Measurements from ENCODE around the gene NOS1. TPM values are rescaled to one million over a fixed set of nuclear protein-coding genes. Genes with fewer than 3 reads are reported as not detected.
A peak's percentile ranks its signal among the peaks of the same experiment; 100 is the strongest.
"Not testable (repeated sequence)": the region's sequence is repeated elsewhere in the genome, so short reads cannot be mapped to it uniquely, and the experiment has no call there.

NOS1 gene
- total RNA-seq, 1 donor from 2014 or later: not detected

DNA sequence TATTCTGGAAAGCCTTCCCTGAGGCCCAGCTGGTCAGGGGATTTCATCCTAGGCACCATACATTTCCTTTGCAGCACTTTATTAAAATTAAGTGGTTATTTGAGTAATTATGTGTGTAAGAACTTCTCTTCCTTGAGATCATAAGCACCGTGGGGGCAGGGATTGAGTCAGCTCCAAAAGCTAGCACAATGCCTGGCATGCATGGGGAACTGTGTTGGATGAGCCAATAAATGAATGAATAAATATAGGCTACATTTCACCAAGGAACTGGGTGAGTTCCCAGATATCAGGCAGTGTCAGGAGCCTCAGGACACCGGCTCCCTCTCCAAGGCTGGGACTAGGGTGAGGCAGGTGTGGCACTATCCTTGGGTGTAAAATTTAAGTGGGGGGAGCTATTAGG lies 88.3 kb downstream of the NOS1 start:
- DNase-seq (ENCODE audit: low read depth in 2 of 2): no peak

- DNase-seq (ENCODE audit: low read depth in 2 of 2): no peak
Measured at GRCh38 chr12:117272690-117273089, 88.7 kb downstream of the NOS1 start.

- DNase-seq (ENCODE audit: low read depth in 2 of 2): no peak
Measured at GRCh38 chr12:117262749-117263148, 98.7 kb downstream of the NOS1 start.

DNA sequence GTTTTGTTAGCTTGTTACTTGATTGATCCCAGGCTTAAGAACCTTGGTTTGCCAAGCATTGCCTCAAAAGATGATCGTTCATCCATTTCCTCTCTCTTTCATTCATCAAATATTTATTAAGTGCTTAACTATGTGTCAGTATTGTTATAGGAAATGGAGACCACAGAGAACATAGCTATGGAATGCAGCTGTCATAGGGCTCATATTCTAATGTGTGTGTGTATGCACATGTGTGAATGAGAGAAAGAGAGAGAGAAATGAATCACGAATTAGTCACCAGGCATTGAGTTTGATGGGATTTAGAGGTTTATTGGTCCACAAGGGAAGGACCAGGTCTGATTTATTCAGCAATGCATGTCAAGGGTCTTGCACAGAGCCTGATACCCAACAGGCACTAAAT lies 100.2 kb downstream of the NOS1 start:
- DNase-seq (ENCODE audit: low read depth in 2 of 2): peak in 1 of 2 donors; percentile 34

- no peak for DNase-seq (ENCODE audit: low read depth in 2 of 2)
Measured at GRCh38 chr12:117255386-117255785, 106.0 kb downstream of the NOS1 start.

GRCh38 chr12:117243488-117243887 lies 117.9 kb downstream of the NOS1 start:
- no peak for DNase-seq (ENCODE audit: low read depth in 2 of 2)

DNA sequence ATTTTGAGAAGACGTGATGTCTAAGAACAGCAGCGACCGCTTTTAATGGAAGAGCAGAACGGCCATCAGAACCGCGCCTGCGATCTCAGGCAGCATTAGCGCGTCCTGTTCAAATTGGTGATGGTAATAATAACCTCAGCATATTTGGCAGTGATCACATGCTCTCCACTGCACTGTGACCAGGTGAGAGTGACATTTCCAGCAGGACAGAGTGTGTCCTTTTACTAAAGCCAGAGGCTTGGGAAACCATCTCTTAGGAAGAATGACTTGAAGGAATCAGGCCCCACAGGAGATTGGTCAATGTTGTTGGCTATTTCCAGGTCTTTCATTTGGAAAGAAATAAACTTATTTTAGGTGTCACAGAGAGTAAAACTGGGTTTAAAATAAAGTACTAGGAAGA lies 119.7 kb downstream of the NOS1 start:
- DNase-seq (ENCODE audit: low read depth in 2 of 2): no peak

DNA sequence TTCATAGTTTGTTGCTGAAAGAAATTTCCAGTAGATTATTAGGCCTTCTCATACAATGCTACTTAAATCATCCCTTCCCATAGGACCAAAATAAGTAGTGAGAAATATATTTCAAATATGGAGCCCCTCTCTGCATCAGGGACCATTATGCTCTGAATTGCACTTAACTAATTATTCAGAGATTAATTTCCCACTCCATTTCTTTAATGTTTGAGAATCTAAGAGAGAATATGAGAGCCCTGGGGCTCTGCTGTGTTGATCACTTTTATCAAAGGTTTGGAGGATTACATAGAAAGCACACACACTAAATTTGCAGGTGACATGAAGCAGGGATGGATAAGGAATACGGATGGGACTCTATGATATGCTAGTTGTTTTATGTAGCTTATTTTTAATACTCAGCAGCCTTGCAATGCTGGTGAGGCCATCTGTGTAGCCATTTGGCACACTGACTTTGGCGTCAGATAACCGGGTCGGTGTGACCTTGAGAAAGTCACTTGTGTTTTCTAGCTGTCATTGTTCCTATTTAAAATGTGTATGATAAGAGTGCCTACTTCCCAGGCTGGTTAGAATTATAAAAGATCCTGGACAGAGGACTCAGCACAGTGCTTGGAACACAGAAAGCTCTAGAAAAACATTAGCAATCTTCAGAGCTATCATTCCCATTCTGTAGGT lies 121.2 kb downstream of the NOS1 start:
- DNase-seq (ENCODE audit: low read depth in 2 of 2): no peak

GRCh38 chr12:117236456-117237001 lies 124.9 kb downstream of the NOS1 start:
- DNase-seq (ENCODE audit: low read depth in 2 of 2): peak; percentile 75 to 81

DNA sequence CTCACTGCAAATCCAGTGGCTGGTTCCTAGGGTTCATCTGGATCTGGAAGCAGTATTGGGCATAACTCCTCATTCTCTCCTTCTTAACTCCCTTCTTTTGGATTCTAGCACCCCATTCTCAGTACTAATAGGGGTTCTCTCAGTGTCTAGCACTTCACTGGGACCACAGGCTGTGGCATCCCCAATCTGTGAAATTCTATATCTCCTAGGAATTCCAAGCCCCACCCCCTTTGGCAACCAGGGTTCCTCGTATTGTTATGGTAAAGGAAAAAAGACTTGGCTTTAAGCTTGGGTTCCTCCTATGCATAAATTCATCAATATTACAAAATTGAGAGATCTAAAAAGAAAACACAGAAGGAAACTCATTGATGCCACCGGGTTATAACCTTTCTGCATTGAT lies 126.2 kb downstream of the NOS1 start:
- DNase-seq (ENCODE audit: low read depth in 2 of 2): no peak

- DNase-seq (ENCODE audit: low read depth in 2 of 2): no peak
Measured at GRCh38 chr12:117234441-117234840, 127.0 kb downstream of the NOS1 start.

- no peak for DNase-seq (ENCODE audit: low read depth in 2 of 2)
Measured at GRCh38 chr12:117231750-117232149, 129.7 kb downstream of the NOS1 start.

DNA sequence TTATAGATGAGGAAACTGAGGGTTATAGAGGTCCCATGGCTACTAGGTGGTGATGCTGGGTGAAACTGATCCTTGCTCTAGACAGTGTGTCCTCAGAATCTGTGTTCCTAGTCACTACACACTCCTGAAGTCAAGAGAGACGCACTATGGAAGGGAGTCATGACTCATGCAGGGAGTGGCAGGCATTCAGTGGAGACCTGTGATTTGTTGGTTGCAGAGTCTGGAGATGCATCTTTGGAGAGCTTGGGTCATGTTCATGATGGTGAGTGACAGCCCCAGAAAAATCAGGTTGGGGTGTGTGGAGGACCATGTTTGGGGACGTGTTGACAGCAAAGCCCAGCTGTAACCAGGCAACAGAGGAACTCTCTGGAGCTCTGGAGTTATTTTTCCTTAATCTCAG lies 133.2 kb downstream of the NOS1 start:
- no peak for DNase-seq (ENCODE audit: low read depth in 2 of 2)

GRCh38 chr12:117227000-117227653 lies 134.3 kb downstream of the NOS1 start:
- no peak for DNase-seq (ENCODE audit: low read depth in 2 of 2)

DNA sequence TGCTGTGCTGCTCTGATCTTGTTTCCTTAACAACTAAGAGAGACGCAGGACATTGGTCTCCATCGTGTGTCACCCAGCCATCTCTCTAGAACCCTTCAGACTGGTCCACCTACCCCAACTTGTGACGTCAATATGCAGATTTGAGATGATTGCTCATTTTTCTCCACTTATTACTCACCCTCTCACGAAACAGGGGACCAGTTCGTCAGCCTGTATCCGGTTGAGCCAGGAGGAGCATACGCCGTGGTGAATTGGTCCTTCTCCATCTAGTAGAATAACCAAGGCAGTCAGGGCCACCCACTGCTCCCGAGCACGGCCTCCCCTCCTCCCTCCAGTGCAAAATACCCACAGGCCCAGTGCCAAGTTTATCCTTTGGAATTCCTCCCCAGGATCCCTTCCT lies 134.9 kb downstream of the NOS1 start:
- DNase-seq (ENCODE audit: low read depth in 2 of 2): no peak

DNA sequence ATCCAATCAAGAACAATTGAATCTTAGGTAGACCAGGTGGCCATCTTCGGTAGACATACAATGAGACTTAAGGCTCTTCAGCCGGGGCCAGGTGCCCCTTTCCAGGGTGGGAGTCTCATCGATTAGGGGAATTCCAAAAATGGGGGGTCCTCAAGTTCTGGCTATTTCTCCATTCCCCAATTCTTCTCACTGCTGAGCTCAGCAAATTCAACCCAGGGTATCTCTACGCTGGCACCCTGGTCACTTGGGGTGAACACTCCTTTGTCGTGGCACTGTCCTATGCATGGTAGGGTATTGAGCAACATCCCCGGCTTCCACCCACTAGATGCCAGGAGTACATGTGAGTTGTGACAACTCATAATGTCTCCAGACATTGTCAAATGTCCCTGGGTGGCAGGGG lies 136.2 kb downstream of the NOS1 start:
- no peak for DNase-seq (ENCODE audit: low read depth in 2 of 2)

DNA sequence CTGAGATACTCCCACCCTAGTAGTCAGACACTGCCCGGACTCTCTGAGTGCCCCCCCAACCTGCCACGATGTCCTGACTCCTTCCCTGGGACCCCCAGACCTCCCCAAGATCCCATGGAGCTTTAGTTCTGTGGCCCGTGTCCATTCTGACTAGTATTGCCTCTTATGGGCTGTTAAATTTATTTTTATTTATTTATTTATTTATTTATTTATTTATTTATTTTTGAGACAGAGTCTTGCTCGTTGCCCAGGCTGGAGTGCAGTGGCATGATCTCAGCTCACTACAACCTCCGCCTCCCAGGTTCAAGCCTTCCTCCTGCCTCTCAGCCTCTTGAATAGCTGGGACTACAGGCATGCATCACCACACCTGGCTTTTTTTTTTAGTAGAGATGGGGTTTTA lies 140.5 kb downstream of the NOS1 start:
- DNase-seq (ENCODE audit: low read depth in 2 of 2): not testable (repeated sequence)

DNA sequence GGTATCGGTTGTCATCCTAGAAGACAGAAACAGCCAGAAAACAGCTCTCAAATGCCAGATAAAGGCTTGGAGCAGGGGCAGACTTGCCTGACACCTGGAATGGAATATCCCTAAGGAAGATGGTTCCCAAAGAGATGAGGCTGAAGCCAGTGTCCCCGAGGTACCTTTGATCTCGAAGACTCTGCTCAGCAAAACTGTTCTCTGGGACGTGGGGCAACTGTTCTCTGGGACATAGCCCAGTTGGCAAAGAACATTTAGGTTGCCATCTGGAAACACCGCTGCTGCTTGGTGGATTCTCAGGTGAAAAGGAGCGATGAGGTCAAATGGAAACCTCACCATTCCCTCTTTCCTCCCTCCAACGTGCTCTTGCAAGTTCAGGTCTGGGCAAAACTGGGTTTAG lies 143.3 kb downstream of the NOS1 start:
- no peak for DNase-seq (ENCODE audit: low read depth in 2 of 2)

DNA sequence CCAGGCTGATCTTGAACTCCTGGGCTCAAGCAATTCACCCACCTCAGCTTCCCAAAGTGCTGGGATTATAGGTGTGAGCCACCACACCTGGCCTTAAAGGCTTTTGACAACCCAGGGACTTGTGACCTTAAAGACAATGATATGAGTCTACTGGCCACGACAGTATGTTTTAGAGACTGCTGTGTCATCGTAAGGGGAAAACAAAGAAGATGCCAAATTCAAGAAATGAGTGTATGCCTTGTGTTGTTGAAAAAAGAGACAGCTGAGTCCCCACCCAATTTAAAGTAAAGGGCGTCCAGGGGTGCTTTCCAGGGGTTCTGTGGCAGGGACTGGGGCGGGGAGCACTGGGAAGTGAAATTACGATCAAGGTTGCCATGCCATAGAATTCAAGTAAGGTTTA lies 144.7 kb downstream of the NOS1 start:
- no peak for DNase-seq (ENCODE audit: low read depth in 2 of 2)

- no peak for DNase-seq (ENCODE audit: low read depth in 2 of 2)
Measured at GRCh38 chr12:117214797-117215196, 146.6 kb downstream of the NOS1 start.

DNA sequence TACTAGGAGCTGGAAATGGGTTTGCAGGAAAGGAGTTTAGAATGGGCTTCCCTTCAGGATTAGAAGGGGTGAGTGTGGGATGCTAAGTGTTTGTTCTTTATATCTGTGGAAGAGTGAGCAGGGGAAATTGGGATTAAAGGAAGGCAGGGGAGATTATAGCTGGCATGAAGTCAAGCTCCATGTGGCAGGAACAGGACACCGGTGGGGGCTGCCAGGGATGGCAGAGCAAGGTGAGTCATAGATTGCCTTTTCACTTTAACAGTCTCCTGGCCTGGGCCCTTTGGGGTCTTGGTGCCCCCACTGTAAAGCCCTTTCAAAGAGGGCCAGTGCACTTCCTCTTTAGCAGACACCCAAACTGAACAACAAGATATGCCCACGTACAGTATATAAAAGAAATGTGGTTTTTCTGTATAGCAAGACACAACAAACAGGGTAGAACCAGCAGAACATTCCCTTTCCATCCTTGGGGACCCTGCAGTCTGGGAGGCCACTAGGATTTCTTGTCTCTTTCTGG lies 148.1 kb downstream of the NOS1 start:
- DNase-seq (ENCODE audit: low read depth in 2 of 2): no peak

- DNase-seq (ENCODE audit: low read depth in 2 of 2): peak; percentile 79
Measured at GRCh38 chr12:117212563-117213190, 148.7 kb downstream of the NOS1 start.
